ENCODE measurements around the gene SAMD1. TPM values are rescaled to one million over a fixed set of nuclear protein-coding genes. Genes with fewer than 3 reads are reported as not detected.
A peak's percentile ranks its signal among the peaks of the same experiment; 100 is the strongest.

The SAMD1 gene
- total and polyA plus RNA-seq, 2 donors (not counting 1 experiment from before 2014, with no cell fraction given): 7.3 to 19.0 TPM

DNA sequence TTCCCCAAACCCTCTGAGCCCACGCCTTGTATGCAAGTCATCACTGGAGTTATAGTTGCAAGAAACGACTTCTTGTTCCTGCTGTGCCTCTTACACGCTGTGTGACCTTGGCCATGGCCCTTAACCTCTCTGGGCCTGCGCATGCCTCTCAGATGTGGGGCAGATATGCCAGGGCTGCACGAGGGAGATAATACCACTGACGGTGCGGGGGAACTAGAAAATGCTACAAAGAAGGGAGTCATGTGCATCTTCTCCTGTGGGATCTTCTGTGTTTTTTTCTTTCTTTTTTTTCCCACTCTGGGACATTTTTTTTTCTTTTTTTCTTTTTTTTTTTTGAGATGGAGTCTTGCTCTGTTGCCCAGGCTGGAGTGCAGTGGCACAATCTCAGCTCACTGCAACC is 4.3 kb upstream of the SAMD1 start:
- Histone ChIP-seq H3K4me3 (replicated peaks in 1 of 4; ENCODE audit: control extremely low read depth in 1 of 4, insufficient read depth in 1 of 4, low read depth in 3 of 4, low read length in 4 of 4) (no peak overlapping the region), H3K9ac (ENCODE audit: insufficient read depth, low read length) (no peak overlapping the region), H3K27me3 (ENCODE audit: control insufficient read depth, insufficient read depth, low read length) (no peaks in the 10 kb centered on the region), H2AFZ (ENCODE audit: low read length) (no peak overlapping the region), H3K9me3 (ENCODE audit: control insufficient read depth, insufficient read depth, low read depth, low read length) (no peaks in the 10 kb centered on the region), H4K20me1 (ENCODE audit: control insufficient read depth, extremely low read depth, insufficient read depth, low read length) (no peaks in the 10 kb centered on the region), H3K27ac (ENCODE audit: insufficient read depth, low read length) (no peak overlapping the region), H3K79me2 (ENCODE audit: control insufficient read depth, insufficient read depth, low read length) (no peaks in the 10 kb centered on the region), H3K4me1 (ENCODE audit: control insufficient read depth, extremely low read depth, insufficient read depth, low read length) (peaks cover 2% of the 10 kb centered on the region), H3K36me3 (ENCODE audit: control insufficient read depth, insufficient read depth, low read length) (peaks cover 14% of the 10 kb centered on the region), H3K4me2 (ENCODE audit: extremely low read depth, insufficient read depth, low read length) (no peak overlapping the region)
- no peak for DNase-seq (ENCODE audit: low read depth in 2 of 2)
- TF ChIP-seq, protein P1, sequence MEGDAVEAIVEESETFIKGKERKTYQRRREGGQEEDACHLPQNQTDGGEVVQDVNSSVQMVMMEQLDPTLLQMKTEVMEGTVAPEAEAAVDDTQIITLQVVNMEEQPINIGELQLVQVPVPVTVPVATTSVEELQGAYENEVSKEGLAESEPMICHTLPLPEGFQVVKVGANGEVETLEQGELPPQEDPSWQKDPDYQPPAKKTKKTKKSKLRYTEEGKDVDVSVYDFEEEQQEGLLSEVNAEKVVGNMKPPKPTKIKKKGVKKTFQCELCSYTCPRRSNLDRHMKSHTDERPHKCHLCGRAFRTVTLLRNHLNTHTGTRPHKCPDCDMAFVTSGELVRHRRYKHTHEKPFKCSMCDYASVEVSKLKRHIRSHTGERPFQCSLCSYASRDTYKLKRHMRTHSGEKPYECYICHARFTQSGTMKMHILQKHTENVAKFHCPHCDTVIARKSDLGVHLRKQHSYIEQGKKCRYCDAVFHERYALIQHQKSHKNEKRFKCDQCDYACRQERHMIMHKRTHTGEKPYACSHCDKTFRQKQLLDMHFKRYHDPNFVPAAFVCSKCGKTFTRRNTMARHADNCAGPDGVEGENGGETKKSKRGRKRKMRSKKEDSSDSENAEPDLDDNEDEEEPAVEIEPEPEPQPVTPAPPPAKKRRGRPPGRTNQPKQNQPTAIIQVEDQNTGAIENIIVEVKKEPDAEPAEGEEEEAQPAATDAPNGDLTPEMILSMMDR (conservative IDR thresholded peaks at IDR 0.05 in 1 of 2, IDR thresholded peaks at IDR 0.05 in 1 of 2; ENCODE audit: low read depth in 1 of 2, low read length in 2 of 2): no peak
- TF ChIP-seq EZH2 (IDR thresholded peaks at IDR 0.05; ENCODE audit: low read length, missing control alignments): no peak

DNA sequence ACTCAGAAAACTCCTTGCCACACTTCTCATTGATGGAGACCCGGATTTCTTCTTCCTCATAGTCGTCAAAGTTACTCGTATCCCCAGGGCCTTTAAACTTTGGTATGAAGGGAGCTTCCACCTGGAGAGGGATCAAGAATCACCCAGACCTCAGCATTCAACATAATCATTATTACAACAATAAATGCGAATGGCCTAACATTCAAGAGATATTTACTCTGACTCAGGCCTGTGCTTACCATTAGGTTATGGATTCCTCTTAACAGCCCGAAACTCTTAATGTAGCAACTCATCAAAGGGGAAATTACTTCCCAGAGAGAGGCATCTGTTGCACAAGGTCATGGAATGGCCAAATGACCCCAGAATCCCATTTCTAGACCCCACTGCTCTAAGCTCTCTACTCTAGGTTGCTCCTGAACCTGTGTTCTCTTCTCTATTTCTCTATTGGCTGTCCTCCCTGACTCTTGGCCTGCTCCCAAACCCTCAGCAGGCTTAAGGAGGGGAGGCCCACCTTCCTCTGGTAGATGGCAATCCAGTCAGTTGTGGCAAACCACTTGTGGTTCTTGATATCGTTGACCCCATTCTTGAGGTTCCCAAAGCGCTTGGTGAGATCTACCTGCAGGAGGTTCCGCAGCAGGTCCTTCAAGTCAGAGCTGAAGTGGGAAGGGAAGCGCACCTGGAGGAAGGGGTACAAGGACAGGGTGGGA is 2.7 kb upstream of the SAMD1 start:
- H3K79me2 ChIP-seq (ENCODE audit: control insufficient read depth, insufficient read depth, low read length): no peaks in the 10 kb centered on the region
- H3K4me3 ChIP-seq (replicated peaks in 1 of 4; ENCODE audit: control extremely low read depth in 1 of 4, insufficient read depth in 1 of 4, low read depth in 3 of 4, low read length in 4 of 4): no peak overlapping the region
- H3K27ac ChIP-seq (ENCODE audit: insufficient read depth, low read length): no peak overlapping the region
- no peak overlapping the region for H3K4me2 ChIP-seq (ENCODE audit: extremely low read depth, insufficient read depth, low read length)
- H2AFZ ChIP-seq (ENCODE audit: low read length): no peak overlapping the region
- no peaks in the 10 kb centered on the region for H4K20me1 ChIP-seq (ENCODE audit: control insufficient read depth, extremely low read depth, insufficient read depth, low read length)
- TF ChIP-seq EZH2 (IDR thresholded peaks at IDR 0.05; ENCODE audit: low read length, missing control alignments): no peak
- TF ChIP-seq, protein P1 (conservative IDR thresholded peaks at IDR 0.05 in 1 of 2, IDR thresholded peaks at IDR 0.05 in 1 of 2; ENCODE audit: low read depth in 1 of 2, low read length in 2 of 2): no peak
- H3K9me3 ChIP-seq (ENCODE audit: control insufficient read depth, insufficient read depth, low read depth, low read length): no peaks in the 10 kb centered on the region
- peaks cover 2% of the 10 kb centered on the region for H3K4me1 ChIP-seq (ENCODE audit: control insufficient read depth, extremely low read depth, insufficient read depth, low read length)
- no peak for DNase-seq (ENCODE audit: low read depth in 2 of 2)
- no peaks in the 10 kb centered on the region for H3K27me3 ChIP-seq (ENCODE audit: control insufficient read depth, insufficient read depth, low read length)
- H3K36me3 ChIP-seq (ENCODE audit: control insufficient read depth, insufficient read depth, low read length): peaks cover 20% of the 10 kb centered on the region
- H3K9ac ChIP-seq (ENCODE audit: insufficient read depth, low read length): no peak overlapping the region

DNA sequence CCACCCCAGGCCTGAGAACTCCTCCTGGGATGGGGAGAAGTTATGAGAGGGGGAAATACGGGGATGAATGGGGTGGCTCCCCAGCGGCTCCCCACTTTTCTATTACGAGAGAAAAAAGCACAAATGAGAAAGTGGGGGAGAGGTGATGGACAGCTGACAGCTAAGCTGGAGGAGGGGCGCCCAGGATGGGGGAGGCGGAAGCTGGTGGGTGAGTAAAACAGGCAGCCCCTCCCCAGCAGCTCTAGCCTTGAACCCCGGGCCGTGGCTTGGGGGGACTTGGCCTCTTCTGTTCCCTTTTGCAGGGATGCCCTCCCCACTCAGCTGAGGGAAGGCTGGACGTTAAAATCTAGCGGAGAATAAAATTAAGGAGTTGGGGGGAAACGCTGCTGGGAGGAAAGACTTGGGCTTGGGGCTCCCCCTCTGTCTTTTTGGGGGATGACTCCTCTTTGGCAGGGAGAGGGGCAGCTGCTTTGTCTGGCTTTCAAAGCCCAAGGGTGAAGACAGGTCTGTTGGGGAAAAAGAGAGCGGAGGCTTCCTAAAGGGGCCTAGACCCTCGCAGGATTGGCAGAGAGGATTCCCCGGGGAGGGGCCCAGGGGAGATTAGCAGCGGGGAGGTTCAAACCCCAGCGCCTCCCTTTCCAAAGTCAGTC is 1.4 kb upstream of the SAMD1 start:
- H3K4me3 ChIP-seq (replicated peaks in 1 of 4; ENCODE audit: control extremely low read depth in 1 of 4, insufficient read depth in 1 of 4, low read depth in 3 of 4, low read length in 4 of 4): peak overlapping the region; percentile 81 to 88 (median 83)
- H3K36me3 ChIP-seq (ENCODE audit: control insufficient read depth, insufficient read depth, low read length): peaks cover 15% of the 10 kb centered on the region
- peaks cover 2% of the 10 kb centered on the region for H3K4me1 ChIP-seq (ENCODE audit: control insufficient read depth, extremely low read depth, insufficient read depth, low read length)
- peak overlapping the region; percentile 97 for H3K4me2 ChIP-seq (ENCODE audit: extremely low read depth, insufficient read depth, low read length)
- H3K27ac ChIP-seq (ENCODE audit: insufficient read depth, low read length): peak overlapping the region; percentile 73
- no peaks in the 10 kb centered on the region for H3K9me3 ChIP-seq (ENCODE audit: control insufficient read depth, insufficient read depth, low read depth, low read length)
- H3K27me3 ChIP-seq (ENCODE audit: control insufficient read depth, insufficient read depth, low read length): no peaks in the 10 kb centered on the region
- no peaks in the 10 kb centered on the region for H4K20me1 ChIP-seq (ENCODE audit: control insufficient read depth, extremely low read depth, insufficient read depth, low read length)
- TF ChIP-seq, protein P1 (conservative IDR thresholded peaks at IDR 0.05 in 1 of 2, IDR thresholded peaks at IDR 0.05 in 1 of 2; ENCODE audit: low read depth in 1 of 2, low read length in 2 of 2): no peak
- TF ChIP-seq EZH2 (IDR thresholded peaks at IDR 0.05; ENCODE audit: low read length, missing control alignments): no peak
- H3K9ac ChIP-seq (ENCODE audit: insufficient read depth, low read length): no peak overlapping the region
- no peak overlapping the region for H2AFZ ChIP-seq (ENCODE audit: low read length)
- no peaks in the 10 kb centered on the region for H3K79me2 ChIP-seq (ENCODE audit: control insufficient read depth, insufficient read depth, low read length)
- no peak for DNase-seq (ENCODE audit: low read depth in 2 of 2)
